Left ventricle myocardium superior (tissue), 1 donor: ENCODE data around the gene MSL1. TPM values are rescaled to one million over a fixed set of nuclear protein-coding genes. Genes with fewer than 3 reads are reported as not detected.

ENCODE experiments used
- ATAC-seq: fragments of 200-7000 bp; cut with Tn5 transposase; one replicate; pipeline ENCODE4 v1.9.1; 2020; ENCODE audit warnings: mild to moderate bottlenecking, moderate library complexity
- DNase-seq: peaks from one replicate; pipeline ENCODE4 v3.0.0-alpha.2; 2020
- intact Hi-C: fragments of 100-400 bp; cut with micrococcal nuclease; formaldehyde crosslinking; loops from one replicate; pipeline ENCODE4 v1.11.0; 2022
- total RNA-seq: library from RNA; stranded (reverse); fragmentation: NEBNext Ultra II Directional; extraction: Animal tissue kit (Norgen Biotek cat#: 25700); gene quantifications from one replicate; pipeline ENCODE4 v1.2.1, GENCODE V29; 2021
- donor health status: DM: no; HTN: yes; CAD: no; lungs with severe emphysema.

MSL1 gene
- total RNA-seq, 1 donor from 2014 or later = 49.1 TPM

- no peak for DNase-seq
- intact Hi-C loops = no loop called here
- no peak for ATAC-seq
Observed at GRCh38 chr17:40159456-40159855, 37.7 kb downstream of the MSL1 start.

- no peak for ATAC-seq
Observed at GRCh38 chr17:40167685-40168261, 46.0 kb downstream of the MSL1 start.

GRCh38 chr17:40168262-40168832, 46.6 kb downstream of the MSL1 start:
- intact Hi-C loops = loop anchor here (10.0 kb wide), 1 partner anchor 134 kb away; no protein-coding TSS in a partner anchor
- DNase-seq (no peak), ATAC-seq (peak; percentile 70)

More at GRCh38 chr17:40167685-40168261, 46.0 kb downstream of the MSL1 start:
- intact Hi-C loops = loop anchor here (10.0 kb wide), 1 partner anchor 133 kb away; no protein-coding TSS in a partner anchor
- DNase-seq = no peak

GRCh38 chr17:40170325-40170724, 48.6 kb downstream of the MSL1 start:
- intact Hi-C loops = no loop called here
- no peak for DNase-seq
- ATAC-seq = no peak

GRCh38 chr17:40171750-40172149, 50.0 kb downstream of the MSL1 start:
- no peak for ATAC-seq
- no peak for DNase-seq
- intact Hi-C loops = no loop called here

- ATAC-seq = no peak
- intact Hi-C loops = no loop called here
- DNase-seq = no peak
Observed at GRCh38 chr17:40173091-40173777, 51.5 kb downstream of the MSL1 start.

- intact Hi-C loops = no loop called here
- ATAC-seq = no peak
- no peak for DNase-seq
Observed at GRCh38 chr17:40173778-40174135, 52.0 kb downstream of the MSL1 start.

- ATAC-seq (no peak), DNase-seq (no peak)
- intact Hi-C loops = no loop called here
Observed at GRCh38 chr17:40174514-40174913, 52.7 kb downstream of the MSL1 start.

- no peak for ATAC-seq
- no peak for DNase-seq
- intact Hi-C loops = no loop called here
Observed at GRCh38 chr17:40175928-40176753, 54.4 kb downstream of the MSL1 start.

- DNase-seq (no peak), ATAC-seq (no peak)
- intact Hi-C loops = no loop called here
Observed at GRCh38 chr17:40176754-40177110, 55.0 kb downstream of the MSL1 start.

GRCh38 chr17:40177275-40177874, 55.6 kb downstream of the MSL1 start, which contains the start of gene RAPGEFL1:
TSS of gene RAPGEFL1 (plus strand) at chr17:40177470. CDS start at chr17:40177862, 392 bp downstream.
- ATAC-seq (peak; percentile 89), DNase-seq (peak; percentile 87)
- intact Hi-C loops = no loop called here

GRCh38 chr17:40178021-40178601, 56.3 kb downstream of the MSL1 start:
- intact Hi-C loops = no loop called here

GRCh38 chr17:40178660-40179059, 56.9 kb downstream of the MSL1 start:
- ATAC-seq = no peak
- intact Hi-C loops = no loop called here
- DNase-seq = no peak

More at GRCh38 chr17:40178021-40178601, 56.3 kb downstream of the MSL1 start:
- no peak for ATAC-seq
- DNase-seq = no peak

GRCh38 chr17:40179923-40180659, 58.3 kb downstream of the MSL1 start:
- intact Hi-C loops = no loop called here
- ATAC-seq (no peak), DNase-seq (no peak)

- ATAC-seq (peak; percentile 3), DNase-seq (no peak)
- intact Hi-C loops = no loop called here
Observed at GRCh38 chr17:40180694-40181093, 58.9 kb downstream of the MSL1 start.

- intact Hi-C loops = no loop called here
- ATAC-seq (no peak), DNase-seq (no peak)
Observed at GRCh38 chr17:40181205-40181604, 59.4 kb downstream of the MSL1 start.

- ATAC-seq (peak; percentile 51), DNase-seq (no peak)
- intact Hi-C loops = no loop called here
Observed at GRCh38 chr17:40182606-40183005, 60.8 kb downstream of the MSL1 start.
